Activated CD8-positive, alpha-beta memory T cell treated with anti-CD3 and anti-CD28 coated beads, Interleukin-2, amount 50 U/mL, for 48 hours (primary cell): ENCODE data around the gene RNU1-3.
"Not testable (repeated sequence)": the region's sequence is repeated elsewhere in the genome, so short reads cannot be mapped to it uniquely, and the experiment has no call there.

Experiments used
- DNase-seq: peaks from one replicate; pipeline ENCODE4 v3.0.0-alpha.2; 2020

The RNU1-3 gene

DNA sequence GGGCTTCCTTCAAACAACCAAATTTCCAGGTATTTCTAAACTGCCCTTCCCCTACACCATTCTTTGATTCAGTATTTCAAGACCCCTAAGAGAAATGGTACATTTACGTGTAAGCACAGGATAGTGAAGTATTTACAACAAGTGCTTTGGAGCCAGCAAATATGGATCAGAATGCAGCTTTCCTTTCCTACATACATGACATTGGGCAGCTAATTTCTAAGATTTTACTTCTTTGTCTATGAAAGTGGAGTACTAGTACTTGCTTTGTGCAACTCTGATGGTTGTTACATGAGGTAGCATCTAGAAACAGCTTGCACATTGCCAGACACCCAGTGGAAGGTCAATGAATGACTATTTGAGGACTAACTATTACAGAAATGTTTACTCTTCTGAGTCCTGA, 15.2 kb downstream of the RNU1-3 start:
- DNase-seq: not testable (repeated sequence)

DNA sequence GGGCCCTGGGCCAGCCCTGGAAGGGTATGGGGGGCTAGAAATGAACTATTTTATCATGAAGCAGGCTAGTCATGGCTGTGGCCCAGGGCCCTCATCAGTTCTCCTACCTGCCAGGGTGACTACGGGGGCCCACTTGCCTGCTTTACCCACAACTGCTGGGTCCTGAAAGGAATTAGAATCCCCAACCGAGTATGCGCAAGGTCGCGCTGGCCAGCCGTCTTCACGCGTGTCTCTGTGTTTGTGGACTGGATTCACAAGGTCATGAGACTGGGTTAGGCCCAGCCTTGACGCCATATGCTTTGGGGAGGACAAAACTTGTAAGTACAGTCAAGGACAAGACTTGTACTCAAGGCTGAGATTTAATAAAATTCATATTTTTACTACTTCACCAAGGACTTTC, 16.8 kb downstream of the RNU1-3 start:
- DNase-seq: peak; percentile 48

DNA sequence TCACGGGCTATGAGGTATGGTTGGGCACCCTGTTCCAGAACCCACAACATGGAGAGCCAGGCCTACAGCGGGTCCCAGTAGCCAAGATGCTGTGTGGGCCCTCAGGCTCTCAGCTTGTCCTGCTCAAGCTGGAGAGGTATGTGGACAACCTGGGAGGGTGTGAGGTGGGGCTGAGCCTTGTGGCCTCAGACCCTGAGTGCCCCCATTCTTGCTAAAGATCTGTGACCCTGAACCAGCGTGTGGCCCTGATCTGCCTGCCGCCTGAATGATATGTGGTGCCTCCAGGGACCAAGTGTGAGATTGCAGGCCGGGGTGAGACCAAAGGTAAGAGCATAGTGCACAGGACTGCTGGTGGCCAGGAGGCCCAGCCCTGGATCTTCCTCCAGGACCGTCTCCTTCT, 17.4 kb downstream of the RNU1-3 start:
- DNase-seq: peak; percentile 59

DNA sequence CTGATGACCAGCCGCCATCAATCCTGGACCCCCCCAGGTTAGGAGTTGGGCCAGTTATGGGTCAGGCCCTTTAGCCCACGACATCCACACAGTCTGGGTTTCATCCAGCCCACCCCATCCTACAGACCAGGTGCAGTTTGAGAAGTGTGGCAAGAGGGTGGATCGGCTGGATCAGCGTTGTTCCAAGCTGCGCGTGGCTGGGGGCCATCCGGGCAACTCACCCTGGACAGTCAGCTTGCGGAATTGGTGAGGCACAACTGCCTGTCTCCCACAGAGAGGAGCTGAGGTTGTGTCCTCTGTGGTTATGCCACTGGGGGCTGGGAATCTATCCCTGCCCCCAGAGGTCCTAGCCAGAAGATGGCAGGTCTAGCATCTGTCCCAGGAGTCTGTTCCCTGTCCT, 18.0 kb downstream of the RNU1-3 start:
- DNase-seq: peak; percentile 48

DNA sequence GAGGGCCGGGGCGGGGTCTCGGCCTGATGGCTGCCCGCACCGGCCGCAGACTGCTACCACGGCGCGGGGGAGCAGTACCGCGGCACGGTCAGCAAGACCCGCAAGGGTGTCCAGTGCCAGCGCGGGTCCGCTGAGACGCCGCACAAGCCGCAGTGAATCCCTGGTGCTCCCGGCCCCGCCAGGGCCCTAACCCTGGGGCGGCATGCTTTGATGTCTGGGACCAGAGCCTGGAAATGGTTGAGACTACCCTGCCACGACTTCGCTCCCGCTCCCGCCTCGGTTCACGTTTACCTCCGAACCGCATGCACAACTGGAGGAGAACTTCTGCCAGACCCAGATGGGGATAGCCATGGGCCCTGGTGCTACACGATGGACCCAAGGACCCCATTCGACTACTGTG, 18.5 kb downstream of the RNU1-3 start:
- peak; percentile 52 for DNase-seq

DNA sequence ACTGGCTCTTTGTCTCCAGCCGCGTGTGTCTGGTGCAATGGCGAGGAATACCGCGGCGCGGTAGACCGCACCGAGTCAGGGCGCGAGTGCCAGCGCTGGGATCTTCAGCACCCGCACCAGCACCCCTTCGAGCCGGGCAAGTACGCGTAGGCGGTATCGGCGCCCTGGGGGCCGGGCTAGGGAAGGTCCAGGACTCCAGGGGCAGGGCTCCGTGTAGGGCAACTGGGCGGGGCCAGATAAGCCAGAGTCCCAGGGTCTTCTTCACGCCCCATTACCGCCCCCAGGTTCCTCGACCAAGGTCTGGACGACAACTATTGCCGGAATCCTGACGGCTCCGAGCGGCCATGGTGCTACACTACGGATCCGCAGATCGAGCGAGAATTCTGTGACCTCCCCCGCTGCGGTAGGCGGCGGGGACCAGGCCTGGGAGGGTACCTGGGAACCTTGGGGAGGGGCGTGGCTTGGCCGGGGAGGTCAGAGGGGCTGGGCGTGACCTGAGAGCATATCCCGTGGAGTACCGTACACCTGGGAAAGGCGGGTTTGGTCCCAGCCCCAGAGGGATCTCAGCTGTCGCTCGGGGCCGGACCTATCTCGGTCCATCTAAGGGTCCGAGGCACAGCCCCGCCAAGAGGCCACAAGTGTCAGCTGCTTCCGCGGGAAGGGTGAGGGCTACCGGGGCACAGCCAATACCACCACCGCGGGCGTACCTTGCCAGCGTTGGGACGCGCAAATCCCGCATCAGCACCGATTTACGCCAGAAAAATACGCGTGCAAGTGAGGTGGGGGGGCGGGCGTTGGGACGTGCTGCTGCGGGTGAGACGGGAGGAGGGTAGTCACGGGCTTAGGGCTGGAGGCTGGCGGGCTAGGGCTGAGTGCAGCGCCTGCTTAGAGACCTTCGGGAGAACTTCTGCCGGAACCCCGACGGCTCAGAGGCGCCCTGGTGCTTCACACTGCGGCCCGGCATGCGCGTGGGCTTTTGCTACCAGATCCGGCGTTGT, 19.3 kb downstream of the RNU1-3 start:
- DNase-seq: peak; percentile 63

DNA sequence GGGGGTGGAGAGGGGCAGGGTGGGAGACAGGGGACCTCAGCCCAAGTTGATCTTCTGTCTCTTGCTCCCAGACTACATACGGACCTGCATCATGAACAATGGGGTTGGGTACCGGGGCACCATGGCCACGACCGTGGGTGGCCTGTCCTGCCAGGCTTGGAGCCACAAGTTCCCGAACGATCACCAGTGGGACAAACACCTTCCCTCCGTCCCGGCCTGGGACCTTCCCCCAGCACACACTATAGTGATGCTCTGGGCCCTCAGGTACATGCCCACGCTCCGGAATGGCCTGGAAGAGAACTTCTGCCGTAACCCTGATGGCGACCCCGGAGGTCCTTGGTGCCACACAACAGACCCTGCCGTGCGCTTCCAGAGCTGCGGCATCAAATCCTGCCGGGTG, 20.0 kb downstream of the RNU1-3 start:
- DNase-seq: peak; percentile 48

DNA sequence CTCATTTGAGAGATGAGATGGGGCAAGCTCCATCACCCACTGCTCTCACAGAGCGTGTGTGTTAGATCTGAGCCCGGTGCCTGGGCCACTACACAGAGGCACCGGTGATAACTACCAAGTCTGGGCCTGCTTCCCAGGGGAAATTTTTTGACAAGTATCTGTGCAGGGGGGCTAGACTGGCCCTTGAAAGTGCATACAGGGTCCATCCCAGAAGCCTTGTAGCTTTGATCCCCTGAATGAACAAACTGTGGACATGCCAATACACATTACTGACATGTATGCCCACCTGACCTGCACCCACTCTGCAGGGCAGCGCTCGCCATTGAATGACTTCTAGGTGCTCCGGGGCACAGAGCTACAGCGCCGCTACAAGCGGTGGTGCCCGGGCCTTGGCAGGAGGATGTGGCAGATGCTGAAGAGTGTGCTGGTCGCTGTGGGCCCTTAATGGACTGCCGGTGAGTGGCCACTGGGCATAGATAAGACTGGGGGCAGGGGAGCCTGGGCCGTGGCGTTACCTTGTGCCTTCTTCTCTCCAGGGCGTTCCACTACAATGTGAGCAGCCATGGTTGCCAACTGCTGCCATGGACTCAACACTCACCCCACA, 20.6 kb downstream of the RNU1-3 start:
- DNase-seq: peak; percentile 71

DNA sequence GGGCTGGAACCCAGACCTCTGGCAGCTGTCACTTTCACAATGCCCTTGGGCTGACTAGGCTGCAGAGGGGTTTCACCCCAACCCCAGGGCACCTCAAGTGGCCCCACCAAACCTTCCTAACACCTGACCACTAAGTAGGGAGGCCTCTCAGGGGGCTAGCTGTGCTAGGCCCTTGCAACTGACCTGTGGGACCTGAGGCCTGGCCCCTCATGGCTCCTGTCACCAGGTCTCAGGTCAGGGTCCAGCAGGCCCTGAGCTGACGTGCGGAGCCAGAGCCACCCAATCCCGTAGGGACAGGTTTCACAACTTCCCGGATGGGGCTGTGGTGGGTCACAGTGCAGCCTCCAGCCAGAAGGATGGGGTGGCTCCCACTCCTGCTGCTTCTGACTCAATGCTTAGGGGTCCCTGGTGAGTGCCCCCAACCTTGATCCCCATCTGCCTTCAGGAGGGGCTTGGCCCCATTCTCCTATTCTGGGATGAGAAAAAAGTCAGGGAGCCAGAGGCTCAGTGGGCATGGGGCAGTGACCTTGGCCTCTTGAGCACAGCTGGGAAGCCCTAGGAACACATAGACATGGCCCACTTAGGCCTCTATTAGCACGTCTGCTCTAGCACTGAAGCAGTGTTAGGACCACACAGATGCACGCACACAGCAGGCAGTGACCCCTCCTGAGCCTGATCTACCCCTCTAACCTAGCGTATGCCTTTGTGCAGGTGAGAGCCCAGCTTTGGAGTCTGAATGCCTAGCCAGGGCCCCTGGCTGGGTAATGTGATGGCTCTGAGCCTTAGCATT, 21.3 kb downstream of the RNU1-3 start:
- DNase-seq: peak; percentile 81

DNA sequence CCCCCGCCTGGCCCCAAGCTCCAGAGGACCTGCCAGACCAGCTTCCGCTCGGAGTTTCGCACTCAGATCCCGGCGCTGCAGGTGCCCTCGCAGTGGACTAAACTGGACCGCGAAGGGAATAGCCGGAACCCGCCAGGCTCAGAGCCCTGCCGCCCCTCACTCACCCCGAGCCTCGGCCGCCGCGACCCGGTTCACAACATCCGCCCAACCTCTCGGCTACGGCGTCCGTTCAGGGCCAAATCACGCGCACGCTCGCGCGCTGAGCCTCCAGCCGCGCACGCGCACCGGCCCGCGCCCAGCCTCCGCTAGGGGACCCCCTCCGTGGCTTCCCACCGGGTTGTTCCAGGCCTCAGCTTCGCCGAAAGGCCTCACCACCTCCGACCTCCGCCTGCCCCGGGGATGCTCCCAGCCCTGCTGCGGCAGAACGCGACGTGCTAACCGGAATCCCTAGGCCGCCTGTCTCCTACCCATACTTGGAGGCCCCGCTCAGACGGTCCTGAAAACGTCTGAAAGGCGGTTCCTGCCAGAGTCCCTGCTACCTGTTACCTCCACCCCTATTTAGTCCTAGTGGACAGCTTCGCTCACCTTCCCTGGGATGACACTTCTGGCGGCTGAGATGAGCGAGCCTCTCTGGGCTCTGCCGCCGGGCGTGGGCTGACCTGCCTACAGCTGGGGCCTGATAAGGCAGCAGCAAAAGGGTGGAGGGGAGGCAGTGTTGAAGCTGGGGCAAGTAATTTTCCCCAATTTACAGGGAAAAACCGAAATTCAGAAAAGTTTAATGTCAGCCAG, 22.1 kb downstream of the RNU1-3 start:
- peak; percentile 100 for DNase-seq

DNA sequence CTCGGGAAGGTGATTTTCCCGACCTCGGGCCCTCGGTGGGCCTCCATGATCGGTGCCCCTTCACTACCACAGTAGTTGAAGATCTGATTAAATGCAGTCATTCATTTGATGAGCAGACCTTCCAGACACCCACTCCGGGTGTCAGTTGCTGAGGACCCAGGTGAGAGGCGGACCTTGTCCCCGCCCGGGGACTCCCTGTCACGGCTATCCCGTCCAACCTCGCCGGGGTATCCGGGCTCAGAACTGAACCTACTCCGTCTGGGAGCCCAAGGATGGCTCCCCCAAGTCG, 22.6 kb downstream of the RNU1-3 start:
- DNase-seq: no peak

DNA sequence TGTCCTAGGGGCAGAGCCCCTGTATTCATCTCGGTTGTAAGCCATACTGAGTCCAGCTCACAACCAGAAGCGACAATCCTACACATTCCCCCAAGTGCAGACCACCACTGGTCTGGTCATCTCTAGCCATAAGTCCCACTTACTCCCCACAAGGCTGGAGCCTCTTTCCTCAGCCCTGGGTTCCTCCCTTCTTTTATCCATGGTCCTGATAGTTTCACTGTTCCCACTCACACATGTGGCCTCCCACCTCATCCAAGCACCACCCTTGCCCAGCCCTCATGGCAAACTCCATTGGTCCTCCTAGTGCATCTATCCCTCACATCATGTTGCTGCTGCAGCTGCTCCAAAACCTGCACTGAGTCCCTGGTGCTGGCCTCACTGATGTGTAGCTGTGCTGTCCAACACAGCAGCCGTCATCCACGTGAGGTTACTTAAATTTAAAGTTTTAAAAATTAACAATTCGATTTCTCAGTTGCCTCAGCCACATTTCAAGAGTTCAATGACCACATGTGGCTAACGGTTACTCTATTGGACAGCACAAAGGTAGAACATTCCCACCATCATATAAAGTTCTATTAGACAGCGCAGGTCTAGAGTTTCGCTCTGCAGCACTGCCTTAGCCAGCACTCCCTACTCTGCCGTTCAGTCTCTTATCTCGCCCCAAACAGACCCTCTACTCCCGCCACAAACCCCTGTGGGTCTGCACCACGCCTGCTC, 23.1 kb downstream of the RNU1-3 start:
- DNase-seq: peak; percentile 66

DNA sequence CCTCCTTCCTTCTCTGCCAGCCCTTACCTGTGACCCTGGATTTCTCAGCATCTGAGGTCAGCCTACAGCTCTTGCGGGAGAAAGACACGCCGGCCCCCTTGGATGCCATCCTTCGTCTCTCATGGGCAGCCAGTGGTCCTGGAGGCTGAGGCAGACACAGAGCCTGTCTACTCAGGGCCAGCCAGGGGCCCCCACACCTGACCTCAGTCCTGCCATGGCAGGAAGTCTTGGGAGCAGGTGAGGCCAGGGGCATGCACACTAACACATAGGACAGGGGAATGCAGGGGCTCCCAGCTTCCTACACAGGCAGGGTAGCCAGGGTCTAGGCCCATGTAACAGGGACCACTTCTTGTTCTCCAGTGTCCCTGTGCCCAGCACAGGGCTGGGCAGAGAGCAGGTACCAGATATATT, 23.7 kb downstream of the RNU1-3 start:
- peak; percentile 62 for DNase-seq

DNA sequence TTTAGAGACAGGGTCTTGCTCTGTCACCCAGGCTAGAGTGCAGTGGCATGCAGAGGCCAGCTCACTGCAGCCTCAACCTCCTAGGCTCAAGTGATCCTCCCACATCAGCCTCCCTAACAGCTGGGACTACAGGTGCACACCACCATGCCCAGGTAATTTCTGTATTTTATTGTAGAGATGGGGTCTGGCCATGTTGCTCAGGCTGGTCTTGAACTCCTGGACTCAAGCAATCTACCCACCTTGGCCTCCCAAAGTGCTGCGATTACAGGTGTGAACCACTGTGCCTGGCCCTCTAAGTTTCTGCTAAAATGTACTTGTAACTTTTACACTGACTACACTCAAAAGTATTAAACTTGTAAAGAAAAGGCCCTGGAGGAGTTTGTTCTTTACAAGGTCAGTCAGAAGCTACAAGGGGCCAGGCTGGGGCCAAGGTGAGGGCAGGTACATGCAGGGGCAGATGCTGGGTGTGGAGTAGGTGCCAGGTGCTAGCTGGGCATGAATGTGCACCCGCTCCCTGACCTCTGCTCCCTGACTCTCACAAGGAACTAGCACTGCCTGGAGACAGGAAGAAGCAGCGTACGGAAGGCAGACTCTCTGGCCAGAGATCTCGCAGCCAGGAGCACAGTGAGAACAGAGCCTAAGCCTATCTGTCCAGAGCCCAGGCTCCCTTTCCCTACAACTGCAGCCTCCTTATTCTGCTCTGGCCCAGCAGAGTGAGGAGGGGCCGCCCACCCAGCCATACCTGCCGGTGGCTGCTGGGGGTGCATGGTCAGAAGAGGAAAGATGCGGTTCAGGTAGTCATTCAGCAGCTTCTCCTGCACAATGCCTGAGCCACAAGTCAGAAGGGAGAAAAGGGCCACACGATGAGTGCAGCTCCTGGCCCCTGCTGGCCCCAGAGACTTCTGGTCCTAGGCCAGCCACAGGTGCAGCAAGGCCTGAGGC, 24.5 kb downstream of the RNU1-3 start:
- peak; percentile 56 for DNase-seq

DNA sequence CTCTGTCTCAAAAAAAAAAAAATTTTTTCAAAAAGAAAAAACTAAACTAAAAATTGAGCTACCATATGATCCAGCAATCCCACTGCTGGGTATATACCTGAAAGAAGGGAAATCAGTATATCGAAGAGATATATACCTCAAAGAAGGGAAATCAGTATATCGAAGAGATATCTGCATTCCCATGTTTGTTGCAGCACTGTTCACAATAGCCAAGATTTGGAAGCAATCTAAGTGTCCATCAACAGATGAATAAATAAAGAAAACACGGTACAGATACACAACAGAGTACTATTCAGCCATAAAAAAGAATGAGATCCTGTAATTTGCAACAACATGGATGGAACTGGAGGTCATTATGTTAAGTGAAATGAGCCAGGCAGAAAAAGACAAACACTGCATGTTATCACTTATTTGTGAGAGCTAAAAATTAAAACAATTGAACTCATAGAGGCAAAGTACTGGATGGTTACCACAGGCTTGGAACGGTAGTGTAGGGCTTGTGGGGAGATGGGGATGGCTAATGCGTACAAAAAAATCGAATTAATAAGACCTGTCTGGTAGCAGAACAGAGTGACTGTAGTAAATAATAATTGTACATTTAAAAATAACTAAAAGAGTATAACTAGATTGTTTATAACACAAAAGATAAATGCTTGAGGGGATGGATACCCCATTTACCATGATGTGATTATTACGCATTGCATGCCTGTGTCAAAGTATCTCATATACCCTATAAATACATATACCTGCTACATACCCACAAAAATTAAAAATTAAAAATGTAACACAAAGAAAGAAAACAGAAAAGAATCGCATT, 25.4 kb downstream of the RNU1-3 start:
- DNase-seq: not testable (repeated sequence)

DNA sequence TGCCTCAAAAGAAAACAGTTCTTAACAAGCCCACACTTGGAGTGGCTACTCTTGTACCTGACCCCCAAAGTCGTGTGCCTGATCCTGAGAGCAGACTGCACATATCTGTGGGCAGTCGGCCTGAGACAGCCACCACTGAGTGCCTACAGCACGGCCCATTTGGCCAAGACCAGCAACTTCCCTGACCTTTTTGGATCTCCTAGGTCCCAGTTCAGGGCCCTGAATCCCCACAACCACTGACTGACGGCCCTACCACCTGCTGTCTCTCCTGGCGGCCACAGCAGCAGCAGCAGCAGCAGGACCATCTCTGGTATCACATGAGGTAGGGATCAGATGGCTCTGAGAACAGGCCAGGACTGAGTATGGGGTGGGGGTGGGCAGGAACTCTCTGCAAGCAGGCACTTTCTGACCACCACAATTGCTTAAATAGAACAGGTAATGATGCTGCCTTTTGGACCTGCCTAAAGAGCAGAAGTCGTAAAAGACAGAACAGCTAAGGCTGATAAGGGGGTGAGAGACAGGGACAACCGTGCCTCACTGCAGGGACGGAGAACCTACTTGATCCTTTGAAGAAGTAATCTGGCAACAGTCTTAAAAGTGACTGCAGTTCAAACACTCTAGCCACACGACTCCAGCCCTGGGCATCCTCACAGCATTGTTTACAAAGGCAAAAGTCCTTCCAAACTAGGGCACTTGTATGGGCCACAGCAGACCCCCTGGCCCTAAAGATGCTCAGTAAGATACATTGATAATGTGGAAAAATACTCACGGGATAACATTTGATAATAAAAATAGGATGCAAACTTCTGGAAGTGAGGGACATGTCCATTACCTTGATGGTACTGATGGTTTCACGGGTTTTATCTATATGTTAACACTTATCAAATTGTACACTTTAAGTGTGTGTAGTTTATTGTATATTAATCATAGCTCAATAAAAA, 27.4 kb downstream of the RNU1-3 start:
- peak; percentile 58 for DNase-seq

DNA sequence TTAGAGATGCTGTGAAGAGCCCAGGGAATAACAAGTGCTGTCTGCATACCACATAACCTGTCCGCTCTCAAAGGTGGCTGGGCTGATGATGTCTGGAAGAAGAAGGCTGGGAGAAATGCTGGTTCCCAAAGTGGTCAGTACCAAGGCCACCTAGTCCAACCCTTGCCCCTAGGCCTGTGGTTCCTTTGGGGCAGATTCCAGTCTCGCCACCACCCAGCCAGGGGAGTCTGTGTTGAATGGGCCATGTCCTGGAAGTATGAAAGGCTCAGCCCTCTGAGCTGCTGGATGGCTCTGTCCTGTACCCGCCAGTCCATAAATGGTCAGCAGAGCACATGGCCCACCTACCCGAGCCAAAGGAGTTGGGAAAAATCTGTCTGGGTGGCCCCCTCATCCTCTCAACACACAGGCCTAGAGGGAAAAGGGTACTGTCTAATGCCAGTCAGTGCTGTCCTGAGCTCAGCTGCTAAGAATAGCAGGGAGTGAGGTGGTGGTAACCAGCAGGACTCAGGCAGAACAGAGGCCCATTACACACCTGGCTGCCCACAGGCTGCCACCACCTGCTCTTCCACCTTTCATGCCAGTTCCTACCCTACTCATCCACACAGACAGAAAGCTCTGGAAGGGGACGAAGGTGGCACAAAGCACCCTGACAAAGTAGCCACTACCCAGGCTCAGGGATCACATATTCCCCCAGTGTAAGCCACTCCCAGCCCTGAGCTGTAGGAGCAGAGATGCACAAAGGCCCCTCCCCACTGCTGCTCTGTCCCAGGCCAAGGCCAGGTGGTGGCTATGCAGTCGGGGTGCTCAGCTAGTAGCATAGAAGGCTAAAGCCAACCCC, 28.6 kb downstream of the RNU1-3 start:
- peak; percentile 54 for DNase-seq
